Activated CD4-positive, alpha-beta T cell treated with anti-CD3 and anti-CD28 coated beads for 48 hours (primary cell): ENCODE data around the gene IRS1.

Experiments used
- DNase-seq: peaks from one replicate; pipeline ENCODE4 v3.0.0-alpha.2; 2020

Gene IRS1

DNA sequence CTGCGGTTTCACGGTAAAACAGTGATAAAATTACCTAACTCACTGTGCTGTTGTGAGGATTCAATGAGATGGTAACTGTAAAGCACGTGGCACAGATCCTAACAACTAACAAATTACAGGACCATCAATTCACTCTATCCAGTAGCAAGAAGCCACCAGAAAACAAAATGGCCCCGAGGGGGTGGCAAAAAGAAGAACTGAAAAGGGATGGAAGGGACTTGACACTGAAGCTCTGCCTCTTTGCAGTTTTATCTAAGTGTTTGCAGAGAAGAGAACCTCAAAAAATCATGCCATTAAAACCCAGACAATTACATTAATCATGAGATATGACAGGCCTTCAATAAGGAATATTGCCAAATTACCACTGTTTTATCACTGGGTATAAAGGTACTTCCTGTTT lies 46.7 kb downstream of the IRS1 start:
- no peak for DNase-seq

DNA sequence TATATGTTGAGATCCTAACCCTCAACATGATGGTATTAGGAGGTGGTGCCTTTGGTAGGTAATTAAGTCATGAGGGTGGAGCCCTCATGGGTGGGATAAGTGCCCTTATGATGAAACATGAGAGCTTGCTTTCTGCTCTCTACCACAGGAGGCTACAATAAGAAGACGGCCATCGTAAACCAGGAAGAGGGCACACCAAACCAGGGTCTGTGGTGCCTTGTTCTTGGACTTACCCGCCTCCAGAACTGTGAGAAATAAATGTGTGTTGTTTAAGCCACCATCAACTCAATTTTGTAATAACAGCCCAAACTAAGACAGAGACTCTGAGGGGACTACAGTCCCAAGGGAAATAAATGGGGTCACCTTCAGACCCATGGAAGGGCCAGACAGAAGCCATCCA lies 52.3 kb downstream of the IRS1 start:
- DNase-seq = no peak

DNA sequence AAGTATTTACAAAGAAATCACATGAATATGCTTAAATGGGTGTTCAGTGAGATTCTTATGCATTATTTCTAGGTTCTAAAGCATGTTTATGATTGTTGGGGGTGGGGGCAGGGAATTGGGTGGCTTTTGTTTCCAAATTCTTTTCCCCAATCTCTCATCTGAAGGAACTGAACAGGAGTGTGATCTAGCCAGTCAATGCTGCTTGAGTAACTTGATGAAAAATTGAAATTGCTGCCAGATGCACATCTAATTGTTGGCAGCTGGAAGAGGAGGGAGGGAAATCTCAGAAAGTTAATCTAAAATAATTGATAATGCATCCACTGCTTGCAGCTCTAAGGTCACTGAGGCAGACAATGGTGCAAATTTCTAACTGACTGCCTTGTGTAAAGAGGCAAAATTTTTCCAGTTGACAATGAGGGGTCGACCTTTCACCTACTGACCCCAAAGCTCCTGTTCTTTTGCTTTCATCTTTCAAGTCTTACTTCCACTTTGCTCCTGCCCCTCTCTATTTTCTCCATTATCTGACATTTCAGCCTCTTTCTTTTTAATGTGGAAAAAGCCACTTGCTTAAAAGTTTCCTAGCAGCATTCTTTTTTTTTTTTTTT lies 53.3 kb downstream of the IRS1 start:
- DNase-seq = no peak

DNA sequence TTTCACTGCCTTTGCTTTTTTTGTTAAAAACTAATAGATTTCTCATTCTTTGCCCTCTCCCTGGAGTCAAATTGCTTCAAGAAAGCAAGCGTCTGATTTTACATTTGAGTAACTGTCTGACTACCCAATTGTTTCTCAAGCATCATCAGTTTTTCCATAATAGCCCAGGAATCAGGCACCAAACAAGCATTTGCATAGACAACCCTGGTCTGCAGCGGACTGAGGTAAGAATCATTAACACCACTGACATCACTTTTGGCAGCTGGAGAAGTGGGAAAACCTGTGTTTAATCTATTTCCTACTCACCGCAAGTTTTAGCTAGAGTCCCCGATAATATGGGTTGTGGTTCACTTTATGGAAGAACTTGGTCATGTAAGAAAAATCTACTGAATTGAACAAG lies 55.7 kb downstream of the IRS1 start:
- DNase-seq = no peak

DNA sequence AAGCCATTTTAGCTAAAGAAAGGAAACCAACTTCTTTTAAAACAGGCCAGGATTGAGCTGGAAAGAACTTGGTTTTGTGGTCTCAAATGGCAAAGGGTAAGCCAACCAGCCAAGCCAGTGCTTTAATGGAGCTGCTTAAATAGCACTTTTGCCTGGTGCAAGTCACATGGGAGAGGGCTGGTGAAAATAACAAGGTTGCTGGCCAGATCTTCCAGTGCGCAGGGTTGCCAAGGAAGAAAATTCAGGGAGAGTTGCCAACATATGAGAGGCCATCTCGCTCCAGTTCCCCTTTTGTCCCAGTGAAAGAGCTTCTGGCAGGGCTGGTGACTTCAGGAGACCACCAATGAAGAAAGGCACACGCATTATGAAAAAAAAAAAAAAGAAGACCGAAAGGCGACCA lies 57.3 kb downstream of the IRS1 start:
- no peak for DNase-seq

DNA sequence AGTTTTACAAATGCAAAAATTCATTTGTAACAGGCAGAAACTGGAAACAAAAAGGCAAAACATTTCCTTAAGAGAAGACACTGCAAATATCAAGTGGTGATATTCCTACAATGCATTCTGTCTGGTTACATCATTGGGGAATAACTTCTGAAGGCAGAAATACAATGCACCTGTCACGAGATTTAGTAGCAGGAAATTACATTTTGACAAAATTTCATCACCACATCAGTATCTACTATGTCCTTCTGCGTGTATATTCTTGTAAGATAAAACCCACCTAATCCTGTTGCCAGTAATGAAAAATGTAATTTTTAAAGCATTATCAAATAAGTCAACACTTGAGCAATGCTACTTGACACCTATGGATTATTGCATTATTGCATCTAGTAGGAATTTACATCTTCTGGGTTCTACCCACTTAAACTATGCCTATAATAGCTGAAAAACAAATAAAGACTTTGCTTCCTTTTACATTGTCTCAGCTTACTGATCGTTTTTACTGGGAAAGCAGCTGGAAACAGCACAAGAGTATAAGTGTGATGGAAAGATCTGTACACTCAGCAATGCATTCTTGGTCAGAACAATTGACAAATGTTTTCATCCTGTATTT lies 59.5 kb downstream of the IRS1 start:
- DNase-seq = no peak

DNA sequence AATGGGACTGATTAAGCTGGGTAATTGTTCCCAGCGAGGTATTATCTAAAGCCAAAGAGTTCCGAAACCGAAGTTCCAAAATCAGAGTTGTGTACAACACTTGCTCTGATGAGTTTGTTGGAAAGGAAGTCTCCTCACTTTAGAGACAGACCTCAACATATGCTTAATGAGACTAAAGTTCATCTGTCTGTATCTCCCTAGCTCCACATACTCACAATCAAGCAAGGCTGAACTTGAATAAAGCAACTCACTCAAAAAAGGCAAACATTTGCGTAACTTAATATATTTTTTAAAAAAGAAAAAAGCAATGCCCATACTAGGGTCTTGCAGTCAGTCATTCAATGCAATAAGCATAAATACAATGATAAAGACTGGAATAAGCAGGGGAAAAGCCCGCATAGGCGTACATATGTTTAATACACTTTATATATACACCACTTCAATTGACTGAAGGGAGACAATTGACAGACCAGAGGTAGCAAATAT lies 60.0 kb downstream of the IRS1 start:
- no peak for DNase-seq

DNA sequence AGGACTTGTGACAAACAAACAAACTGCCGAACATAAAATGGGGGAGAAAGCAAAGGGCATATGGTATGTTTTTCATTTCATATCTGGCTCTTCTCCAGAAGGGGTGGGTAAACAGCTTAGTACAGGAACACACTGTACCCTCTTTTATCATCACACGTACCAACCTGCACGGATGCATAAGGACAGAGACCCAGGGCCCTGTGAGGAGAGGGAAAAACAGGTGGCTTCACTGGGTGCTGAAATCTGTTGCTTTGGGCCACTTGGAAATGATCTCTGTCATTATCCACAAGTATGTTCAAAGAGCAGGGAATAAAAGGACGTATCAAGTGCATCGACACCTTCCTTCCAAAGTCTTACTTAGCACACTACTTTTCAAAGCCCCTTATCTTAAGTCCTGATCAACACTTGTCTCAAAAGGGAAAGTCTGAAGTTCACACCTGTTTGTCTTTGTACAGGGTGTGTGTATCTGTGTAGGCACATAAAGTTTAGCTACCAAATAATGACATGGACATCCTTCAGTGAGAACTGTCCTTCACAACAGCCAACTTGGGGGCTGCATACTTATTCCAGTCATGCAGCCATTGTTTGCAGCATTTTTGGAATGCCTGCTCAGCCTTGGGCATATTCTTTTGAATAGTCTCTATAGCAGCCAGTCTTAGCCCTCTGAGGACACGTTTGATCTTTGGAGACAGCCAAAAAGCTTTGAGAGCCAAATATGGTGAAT lies 60.6 kb downstream of the IRS1 start:
- no peak for DNase-seq

DNA sequence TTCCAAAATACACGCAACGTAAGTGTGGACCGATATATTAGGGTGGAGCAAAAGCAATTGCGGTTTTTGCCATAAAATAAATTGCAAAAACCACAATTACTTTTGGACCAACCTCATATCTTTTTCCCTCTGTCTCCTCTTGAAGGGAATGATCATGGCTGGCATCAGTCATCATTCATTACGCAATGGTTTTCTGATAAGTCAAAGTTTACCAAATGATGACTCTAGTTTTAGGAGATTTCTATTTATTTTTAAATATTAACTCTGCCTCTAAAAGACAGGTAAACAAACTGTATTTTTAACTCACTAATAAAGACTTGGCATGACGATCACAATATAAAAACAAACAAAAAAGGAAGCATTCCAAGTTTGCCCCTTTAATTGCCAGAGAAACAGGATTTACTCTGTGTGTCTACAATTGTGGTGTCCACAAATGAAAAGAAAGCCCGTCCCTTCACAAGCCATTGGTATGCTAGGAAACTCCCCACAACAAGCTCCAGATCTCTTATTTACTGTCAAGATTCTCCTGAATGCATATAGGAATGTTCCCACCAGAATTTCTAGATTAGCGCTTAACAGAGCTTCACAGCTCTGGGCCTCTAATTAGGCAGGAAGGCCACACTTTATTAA lies 61.3 kb downstream of the IRS1 start:
- DNase-seq = no peak

DNA sequence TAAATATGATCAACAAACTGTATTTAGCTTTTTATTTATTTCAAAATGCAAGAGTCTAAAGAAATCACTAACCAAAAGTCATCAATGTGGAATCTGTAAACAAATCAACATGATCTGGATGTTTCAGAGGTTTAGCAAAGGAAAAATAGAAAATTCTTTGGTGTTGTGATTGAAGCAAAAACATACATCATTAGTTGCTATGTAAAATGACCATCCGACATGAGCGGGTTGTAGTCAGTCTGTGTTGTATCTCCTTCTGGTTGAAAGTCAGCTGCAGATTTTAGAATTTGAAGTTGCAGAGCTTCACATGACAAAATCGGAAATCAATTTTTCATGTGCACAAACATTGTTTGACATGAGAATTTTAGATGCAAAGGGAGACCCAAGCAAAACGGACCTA lies 63.2 kb downstream of the IRS1 start:
- no peak for DNase-seq

DNA sequence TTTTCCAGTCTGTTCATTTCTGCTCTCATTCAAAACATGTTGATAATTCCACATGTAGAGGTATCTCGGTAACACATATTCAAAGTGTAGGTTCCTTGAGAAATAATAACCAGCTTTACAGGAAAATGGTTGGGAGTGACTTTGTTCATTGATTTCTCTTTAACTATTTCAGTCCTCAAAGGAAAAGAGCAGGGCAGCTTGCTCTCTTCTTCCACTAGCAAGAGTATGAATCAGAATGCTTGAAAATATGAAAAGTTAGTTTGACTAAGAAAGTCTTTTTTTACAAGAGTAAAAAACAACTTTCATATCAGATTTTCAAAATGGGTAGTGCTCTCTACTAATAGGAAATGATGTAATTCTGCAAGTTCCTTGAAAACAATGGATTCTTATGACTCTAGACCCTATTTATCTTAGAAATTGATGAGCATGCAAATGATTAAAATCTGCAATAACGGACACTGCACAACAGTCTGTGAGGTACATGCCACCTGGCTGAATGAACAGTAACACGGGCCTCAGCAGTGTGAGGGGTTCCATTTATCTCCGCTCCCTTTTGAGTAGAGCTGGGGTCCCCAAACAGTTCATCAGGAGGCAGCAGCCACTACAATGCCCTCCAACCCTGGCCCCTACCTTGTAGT lies 65.6 kb downstream of the IRS1 start:
- no peak for DNase-seq

DNA sequence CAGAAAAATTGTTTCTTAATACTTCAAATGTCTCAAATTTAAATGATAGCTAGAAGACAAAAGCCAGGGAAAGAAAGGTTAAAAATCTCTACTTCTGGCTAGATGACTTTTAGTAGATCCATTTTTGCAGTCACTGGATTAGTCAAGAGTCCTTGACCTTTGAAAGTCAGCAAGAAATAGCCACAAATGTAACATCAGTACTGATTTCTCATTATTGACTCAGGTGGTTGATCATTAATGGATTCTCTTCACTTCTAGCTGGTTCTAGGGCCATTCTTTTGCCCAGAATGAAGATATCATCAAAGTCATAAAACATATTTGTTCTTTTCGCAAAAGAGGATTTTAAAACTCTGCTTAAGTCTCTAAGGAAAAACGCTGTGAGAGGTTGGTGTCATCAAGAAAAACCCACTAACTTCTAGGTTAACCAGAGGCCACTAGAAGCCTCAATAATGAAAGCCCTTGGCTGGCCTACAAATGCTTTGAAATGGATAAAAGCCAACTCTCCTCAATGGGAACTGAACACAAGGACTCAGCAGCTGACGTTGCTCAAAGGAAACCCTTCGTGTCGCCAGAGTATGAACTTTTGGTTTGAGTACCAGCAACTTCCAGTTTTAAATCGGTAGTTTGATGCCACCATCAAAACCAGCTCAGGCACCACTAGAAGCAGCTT lies 66.3 kb downstream of the IRS1 start:
- DNase-seq = no peak

DNA sequence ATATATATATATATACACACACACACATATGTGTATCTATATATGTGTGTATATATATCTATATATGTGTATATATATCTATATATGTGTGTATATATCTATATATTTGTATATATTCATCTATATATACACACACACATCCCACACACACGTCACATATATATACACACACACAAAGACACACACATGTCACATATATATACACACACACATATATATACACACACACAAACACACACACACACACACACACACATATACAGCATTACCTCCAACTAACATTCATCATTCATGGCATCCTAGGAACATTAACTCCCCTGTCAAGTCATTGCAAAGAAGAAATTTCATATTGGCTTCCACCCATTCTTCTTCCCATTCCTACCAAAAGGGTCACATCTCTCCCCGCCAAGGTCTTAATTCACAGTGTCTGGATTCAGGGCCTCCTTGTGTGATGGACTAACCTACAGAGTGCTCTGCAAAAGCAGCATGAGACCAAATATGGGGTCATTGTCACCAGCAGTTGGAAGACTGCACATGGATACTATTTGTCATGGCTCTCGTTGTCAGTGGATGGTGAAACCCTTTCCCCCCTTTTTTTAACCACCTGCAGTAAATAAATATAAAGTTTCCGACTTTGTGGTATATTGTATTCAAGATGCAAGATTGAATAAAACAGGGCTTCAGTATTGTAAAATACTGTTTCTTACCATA lies 67.0 kb downstream of the IRS1 start:
- no peak for DNase-seq

DNA sequence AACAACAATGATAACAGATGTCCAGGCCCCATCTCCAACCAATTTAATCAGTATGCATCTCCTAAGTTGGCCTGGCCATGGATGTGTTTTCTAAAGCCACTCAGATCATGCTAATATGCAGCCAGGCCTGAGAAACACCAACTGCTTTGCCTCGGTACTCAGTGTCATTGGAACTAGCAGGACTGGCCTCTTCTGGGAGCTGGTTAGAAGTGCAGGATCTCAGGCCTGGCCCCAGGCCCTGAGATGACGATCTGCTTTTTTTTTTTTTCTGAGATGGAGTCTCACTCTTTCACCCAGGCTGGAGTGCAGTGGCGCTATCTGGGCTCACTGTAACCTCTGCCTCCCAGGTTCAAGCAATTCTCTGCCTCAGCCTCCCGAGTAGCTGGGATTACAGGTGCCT lies 69.1 kb downstream of the IRS1 start:
- no peak for DNase-seq

DNA sequence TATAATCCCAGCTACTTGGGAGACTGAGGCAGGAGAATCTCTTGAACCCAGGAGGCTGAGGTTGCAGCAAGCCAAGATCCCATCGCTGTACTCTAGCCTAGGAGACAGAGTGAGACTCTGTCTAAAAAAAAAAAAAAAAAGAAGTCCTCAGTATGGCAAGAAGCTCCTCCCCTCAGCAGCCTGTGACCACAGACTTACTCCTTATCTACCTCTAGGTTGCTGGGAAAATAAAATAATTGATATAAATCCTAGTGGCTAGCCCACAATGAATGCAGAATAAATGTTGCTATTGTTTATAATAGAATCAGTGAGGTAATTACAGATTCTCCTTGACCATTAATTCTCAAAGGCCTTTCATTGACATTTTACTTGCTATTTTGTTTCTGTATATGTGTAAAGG lies 70.6 kb downstream of the IRS1 start:
- DNase-seq = no peak

DNA sequence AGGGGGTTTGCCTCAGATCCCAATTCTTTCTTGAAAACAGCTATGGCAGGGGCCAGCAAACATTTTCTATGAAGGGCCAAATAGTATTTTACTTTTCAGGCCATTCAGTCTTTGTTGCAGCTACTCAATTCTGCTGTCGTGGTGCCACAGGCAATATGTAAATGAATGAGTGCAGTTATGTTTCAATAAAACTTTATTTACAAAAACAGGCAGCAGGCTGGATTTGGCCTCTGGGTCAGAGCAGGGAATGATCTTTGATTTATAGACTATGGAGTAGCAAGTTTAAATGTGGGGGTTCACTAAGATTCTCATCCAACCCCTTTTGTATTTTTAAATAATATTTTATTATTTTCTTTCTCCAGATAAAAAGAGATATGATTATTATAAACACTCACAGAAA lies 72.4 kb downstream of the IRS1 start:
- DNase-seq = no peak

DNA sequence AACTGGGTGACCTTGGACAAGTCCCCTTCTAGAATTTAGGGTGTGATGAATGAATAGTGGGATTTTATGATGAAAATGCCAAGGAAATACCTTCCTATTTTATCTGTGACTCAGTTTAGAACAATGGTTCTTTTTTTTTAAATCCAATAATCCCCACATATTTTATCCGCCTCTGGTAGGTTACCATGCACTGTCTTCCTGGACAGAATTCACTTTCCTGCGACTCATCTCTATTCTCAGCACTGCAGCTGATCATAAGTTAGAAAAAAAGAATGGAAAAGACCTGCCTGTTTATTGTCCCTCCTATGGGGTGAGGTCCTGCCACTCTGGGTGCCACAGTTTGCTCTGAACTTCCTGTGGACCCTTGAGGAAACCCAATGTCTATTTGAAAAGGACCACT lies 73.1 kb downstream of the IRS1 start:
- DNase-seq = no peak

DNA sequence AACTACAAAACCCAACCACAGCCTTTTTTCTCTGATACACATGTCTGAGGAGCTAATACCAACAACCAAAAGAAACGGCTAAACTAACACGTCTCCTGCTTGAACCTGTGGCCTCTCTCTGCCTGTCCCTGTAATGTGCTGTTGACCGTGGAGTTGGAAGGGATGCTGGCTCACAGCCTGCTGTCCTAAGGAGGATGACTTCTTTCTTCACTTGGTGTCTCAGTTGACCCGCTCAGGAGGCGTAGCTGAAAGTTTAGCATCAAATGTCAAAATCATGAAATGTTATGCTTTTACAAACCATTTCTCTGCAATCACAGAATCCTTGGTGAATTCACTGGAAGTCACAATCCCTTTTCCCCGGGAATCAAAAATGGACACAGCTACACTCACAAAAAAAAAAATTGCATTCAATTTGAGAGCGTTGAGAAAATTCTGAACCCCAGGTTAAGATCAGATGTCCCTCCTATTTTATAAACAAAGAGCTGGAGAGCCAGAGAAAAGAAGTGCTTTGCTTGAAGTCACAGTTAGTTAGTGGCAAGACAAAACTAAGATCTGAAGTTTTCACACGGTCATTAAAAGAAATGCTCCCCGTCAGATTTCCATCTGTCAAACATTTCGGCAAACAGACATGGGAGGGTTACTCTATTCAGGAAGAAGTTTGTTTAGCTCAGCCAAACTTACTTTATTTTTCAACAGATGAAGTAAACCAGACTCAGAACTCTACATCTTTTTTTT lies 74.3 kb downstream of the IRS1 start:
- DNase-seq = no peak

DNA sequence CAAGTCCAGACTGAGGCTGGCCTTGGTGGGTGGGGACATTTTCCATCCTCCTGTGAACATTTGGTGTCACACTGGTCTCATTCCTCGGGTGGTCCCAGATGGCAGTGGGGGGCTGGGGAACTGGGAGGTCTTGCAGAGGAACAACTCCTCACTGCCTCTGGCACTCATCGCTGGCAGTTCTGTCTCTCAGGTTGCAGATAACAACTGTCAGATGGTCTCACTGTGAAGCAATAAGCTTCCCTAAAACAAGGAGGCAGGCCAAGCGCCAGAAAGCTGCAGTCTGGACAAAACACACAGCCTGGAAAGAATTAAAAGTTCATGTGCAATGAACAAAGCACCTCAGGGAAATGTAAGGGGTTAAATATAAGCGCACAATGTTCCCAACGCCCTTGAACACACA lies 78.1 kb downstream of the IRS1 start:
- no peak for DNase-seq

DNA sequence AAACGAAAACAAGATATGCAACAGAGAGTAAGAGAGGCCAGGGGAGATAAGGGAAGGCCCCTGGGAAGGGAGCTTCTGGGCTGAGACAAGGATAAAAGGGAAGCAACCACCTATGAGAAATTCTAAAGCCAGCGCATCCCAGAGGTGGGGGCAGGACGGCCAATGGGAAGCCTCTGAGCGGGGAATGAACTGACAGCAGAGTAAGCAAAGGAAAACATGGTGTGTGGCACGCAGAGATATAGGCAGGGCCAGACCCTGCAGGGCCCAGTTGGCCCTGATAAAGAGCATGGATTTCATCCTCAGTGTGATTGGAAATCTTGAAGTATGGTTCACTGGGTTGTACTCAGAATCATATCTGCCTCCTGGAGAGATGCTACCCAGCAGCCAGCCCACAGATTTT lies 78.7 kb downstream of the IRS1 start:
- no peak for DNase-seq

DNA sequence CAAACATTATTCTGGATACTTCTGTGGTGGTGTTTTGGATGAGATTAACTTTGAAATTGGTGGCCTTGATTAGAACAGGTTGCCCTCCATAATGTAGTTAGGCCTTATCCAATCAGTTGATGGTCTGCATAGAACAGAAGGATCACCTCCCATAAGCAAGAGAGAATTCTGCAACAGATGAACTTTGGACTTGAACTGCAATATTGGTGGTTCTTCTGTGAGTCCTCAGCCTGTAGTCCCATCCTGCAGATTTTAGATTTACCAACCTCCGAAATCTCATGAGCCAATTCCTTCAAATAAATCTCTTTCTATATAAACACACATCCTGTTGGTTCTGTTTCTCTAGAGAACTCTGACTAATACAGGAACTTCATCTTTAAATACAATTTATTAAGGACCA lies 81.9 kb downstream of the IRS1 start:
- no peak for DNase-seq

DNA sequence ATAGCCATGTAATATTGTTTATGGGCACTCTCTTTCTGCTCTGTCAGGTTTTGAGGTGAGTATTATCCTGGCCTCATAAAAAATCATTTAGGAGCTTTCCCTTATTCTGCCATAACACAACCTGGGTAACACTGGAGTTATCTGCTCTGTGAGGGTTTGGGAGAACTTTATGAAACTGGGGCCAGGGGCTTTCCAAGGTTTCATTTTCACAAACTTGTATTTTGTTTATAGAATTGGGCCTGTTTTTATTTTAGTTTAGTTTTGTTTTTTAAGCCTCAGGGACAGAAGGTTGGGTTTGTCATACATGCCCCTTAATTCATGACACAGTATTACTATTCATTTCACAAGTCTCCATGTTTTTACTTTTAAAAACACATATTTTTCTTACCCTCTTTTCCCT lies 83.5 kb downstream of the IRS1 start:
- DNase-seq = no peak
